Medulla oblongata (tissue), 1 donor: ENCODE results near the gene COL9A1.
A peak's percentile ranks its signal among the peaks of the same experiment; 100 is the strongest.

ENCODE experiments used
- DNase-seq: peaks from one replicate; pipeline ENCODE4 v3.0.0-alpha.2; 2015; ENCODE audit errors: extremely low spot score

Gene COL9A1

GRCh38 chr6:70286905-70287304 lies 16.0 kb downstream of the COL9A1 start:
- no peak for DNase-seq

- no peak for DNase-seq
Measured at GRCh38 chr6:70285201-70285600, 17.7 kb downstream of the COL9A1 start.

GRCh38 chr6:70282919-70283461 lies 19.9 kb downstream of the COL9A1 start:
- DNase-seq: no peak

GRCh38 chr6:70282312-70282918 lies 20.5 kb downstream of the COL9A1 start:
- no peak for DNase-seq

- DNase-seq: no peak
Measured at GRCh38 chr6:70281923-70282311, 21.0 kb downstream of the COL9A1 start.

GRCh38 chr6:70280400-70280853 lies 22.5 kb downstream of the COL9A1 start:
- no peak for DNase-seq

GRCh38 chr6:70277470-70277869 lies 25.4 kb downstream of the COL9A1 start:
- no peak for DNase-seq

GRCh38 chr6:70274338-70274737 lies 28.5 kb downstream of the COL9A1 start:
- DNase-seq: no peak

GRCh38 chr6:70272071-70272470 lies 30.8 kb downstream of the COL9A1 start:
- no peak for DNase-seq

GRCh38 chr6:70270287-70271005 lies 32.4 kb downstream of the COL9A1 start:
- DNase-seq: no peak

GRCh38 chr6:70266142-70266541 lies 36.7 kb downstream of the COL9A1 start:
- DNase-seq: no peak

GRCh38 chr6:70264306-70264705 lies 38.6 kb downstream of the COL9A1 start:
- DNase-seq: no peak

GRCh38 chr6:70258483-70258882 lies 44.4 kb downstream of the COL9A1 start:
- DNase-seq: no peak

- no peak for DNase-seq
Measured at GRCh38 chr6:70257768-70258273, 45.1 kb downstream of the COL9A1 start.

GRCh38 chr6:70254784-70255183 lies 48.1 kb downstream of the COL9A1 start:
- DNase-seq: no peak

- DNase-seq: no peak
Measured at GRCh38 chr6:70253923-70254322, 49.0 kb downstream of the COL9A1 start.

- no peak for DNase-seq
Measured at GRCh38 chr6:70252604-70253003, 50.3 kb downstream of the COL9A1 start.

GRCh38 chr6:70246118-70246517 lies 56.8 kb downstream of the COL9A1 start:
- DNase-seq: no peak

- DNase-seq: peak; percentile 8
Measured at GRCh38 chr6:70241991-70242420, 60.9 kb downstream of the COL9A1 start.

GRCh38 chr6:70241031-70241430 lies 61.9 kb downstream of the COL9A1 start:
- peak; percentile 35 for DNase-seq

- DNase-seq: no peak
Measured at GRCh38 chr6:70236343-70236742, 66.5 kb downstream of the COL9A1 start.

GRCh38 chr6:70234561-70235236 lies 68.2 kb downstream of the COL9A1 start:
- no peak for DNase-seq
